PC-3 (cell line): ENCODE measurements around the gene TBC1D8. TPM values are rescaled to one million over a fixed set of nuclear protein-coding genes. Genes with fewer than 3 reads are reported as not detected.

Source experiments
- ATAC-seq: fragments of 200-7000 bp; cut with Tn5 transposase; 2 replicates; pipeline ENCODE4 v1.9.1; 2020; ENCODE audit warnings: mild to moderate bottlenecking, moderate library complexity
- BruUV-seq: library from RNA; stranded (reverse); fragments of 400-500 nt; replicated peaks from 2 replicates; lab custom pipeline; 2021; lab: Mats Ljungman, UMichigan
- CTCF ChIA-PET: fragments of 300-600 bp; sonication (Branson Sonifier 250); formaldehyde crosslinking; loops from one replicate; lab custom pipeline; 2022; ENCODE audit warnings: antibody characterized with exemption; lab: Charles Lee
- POLR2A ChIA-PET: fragments of 300-600 bp; sonication (Branson Sonifier 250); formaldehyde crosslinking; loops from one replicate; lab custom pipeline; 2022; ENCODE audit warnings: antibody characterized with exemption; ENCODE audit not compliant: unreplicated experiment; lab: Charles Lee
- DNase-seq: peaks from one replicate; pipeline ENCODE4 v3.0.0-alpha.2; 2015
- H2AFZ ChIP-seq: fragments of 300-600 bp; sonication (generic); 2 replicates; pipeline ENCODE4 v1.6.0; 2016; ENCODE audit warnings: antibody characterized with exemption, low read length
- H3F3A ChIP-seq: fragments of 300-600 bp; sonication (generic); one replicate; pipeline ENCODE4 v1.6.0; 2017; ENCODE audit warnings: antibody characterized with exemption, low read length, control low read depth, mild to moderate bottlenecking; ENCODE audit not compliant: unreplicated experiment
- H3K27ac ChIP-seq: fragments of 300-600 bp; sonication (generic); 2 replicates; pipeline ENCODE4 v1.5.1; 2016; ENCODE audit warnings: mild to moderate bottlenecking, low read length
- H3K27me3 ChIP-seq: fragments of 300-600 bp; sonication (generic); 2 replicates; pipeline ENCODE4 v1.6.1; 2016; ENCODE audit warnings: low read length, mixed read lengths
- H3K36me3 ChIP-seq: fragments of 300-600 bp; sonication (generic); 2 replicates; pipeline ENCODE4 v1.6.1; 2016; ENCODE audit warnings: low read depth, mixed run types, low read length, mixed read lengths
- H3K4me1 ChIP-seq: fragments of 300-600 bp; sonication (generic); 2 replicates; pipeline ENCODE4 v1.5.1; 2016; ENCODE audit warnings: low read length; ENCODE audit not compliant: insufficient read depth
- H3K4me2 ChIP-seq: fragments of 300-600 bp; sonication (generic); 2 replicates; pipeline ENCODE4 v1.6.0; 2016; ENCODE audit warnings: low read length
- H3K4me3 ChIP-seq: fragments of 300-600 bp; sonication (generic); 2 replicates; pipeline ENCODE4 v1.5.1; 2016; ENCODE audit warnings: mild to moderate bottlenecking, low read length, mixed read lengths
- H3K79me2 ChIP-seq: fragments of 300-600 bp; sonication (generic); 2 replicates; pipeline ENCODE4 v1.6.1; 2017; ENCODE audit warnings: low read length, mixed read lengths
- H3K9ac ChIP-seq: fragments of 300-600 bp; sonication (generic); 2 replicates; pipeline ENCODE4 v1.6.0; 2016; ENCODE audit warnings: mild to moderate bottlenecking, low read length
- H3K9me2 ChIP-seq: fragments of 300-600 bp; sonication (generic); replicated peaks from 2 replicates; pipeline ENCODE4 v1.6.1; 2016; ENCODE audit warnings: mixed run types, low read length, mixed read lengths
- H3K9me3 ChIP-seq: fragments of 300-600 bp; sonication (generic); 2 replicates; pipeline ENCODE4 v1.6.1; 2016; ENCODE audit warnings: low read length, mixed read lengths
- H4K20me1 ChIP-seq: fragments of 300-600 bp; sonication (generic); 2 replicates; pipeline ENCODE4 v1.6.1; 2016; ENCODE audit warnings: low read length, mixed read lengths
- CTCF ChIP-seq: fragments of 300-600 bp; sonication (generic); conservative IDR thresholded peaks from 2 replicates; pipeline ENCODE4 v1.5.1; 2017; ENCODE audit warnings: antibody characterized with exemption, low read depth, mild to moderate bottlenecking, low read length
- EZH2 ChIP-seq: fragments of 300-600 bp; sonication (generic); IDR thresholded peaks from one replicate; pipeline ENCODE4 v1.6.1; 2017; ENCODE audit warnings: antibody characterized with exemption, mild to moderate bottlenecking, low read length; ENCODE audit not compliant: unreplicated experiment
- EZH2phosphoT487 ChIP-seq: fragments of 300-600 bp; sonication (generic); IDR thresholded peaks from 2 replicates; pipeline ENCODE4 v1.6.1; 2018; ENCODE audit warnings: mild to moderate bottlenecking, antibody characterized with exemption, low read length, borderline replicate concordance
- intact Hi-C: fragments of 100-400 bp; cut with micrococcal nuclease; formaldehyde crosslinking; loops from 2 replicates; pipeline ENCODE4 v1.9.0; 2023
- total RNA-seq: library from RNA; depleted of rRNA; stranded (reverse); fragments of >200 nt; gene quantifications from 2 replicates; pipeline ENCODE4 v1.2.3, GENCODE V29; 2014

Gene TBC1D8
- total RNA-seq, 1 experiment from 2014 or later, result 39.7 TPM

GRCh38 chr2:101040761-101041160 is 110.4 kb downstream of the TBC1D8 start:
- no peak for DNase-seq
- H3K9ac ChIP-seq, result no peak overlapping the region
- no TSS peak for BruUV-seq
- H3F3A ChIP-seq, result no peaks in the 10 kb centered on the region
- no peaks in the 10 kb centered on the region for H3K79me2 ChIP-seq
- peaks cover 26% of the 10 kb centered on the region; the same call in 1 of the 2 replicates for H3K36me3 ChIP-seq
- TF ChIP-seq EZH2phosphoT487 (no peak), CTCF (no peak)
- no peaks in the 10 kb centered on the region for H3K9me2 ChIP-seq
- intact Hi-C loops, result no loop called here
- no peak overlapping the region for H3K4me2 ChIP-seq
- POLR2A ChIA-PET, result no interaction called here
- H2AFZ ChIP-seq, result no peak overlapping the region
- H4K20me1 ChIP-seq, result no peaks in the 10 kb centered on the region
- H3K9me3 ChIP-seq, result no peaks in the 10 kb centered on the region
- H3K27me3 ChIP-seq, result no peaks in the 10 kb centered on the region
- H3K4me3 ChIP-seq, result no peak overlapping the region
- no peaks in the 10 kb centered on the region for H3K4me1 ChIP-seq
- CTCF ChIA-PET, result no interaction called here
- ATAC-seq, result no peak
- no peak overlapping the region for H3K27ac ChIP-seq

- Histone ChIP-seq H3K27ac (no peak overlapping the region), H3K36me3 (peaks cover 30% of the 10 kb centered on the region; the same call in 1 of the 2 replicates)
- CTCF ChIA-PET, result no interaction called here
These were observed 111.1 kb downstream of the TBC1D8 start for GRCh38 chr2:101040072-101040471.

More at GRCh38 chr2:101040072-101040471, 111.1 kb downstream of the TBC1D8 start:
- TF ChIP-seq EZH2 (no peak), CTCF (no peak), EZH2phosphoT487 (no peak)
- no peak overlapping the region for H3K4me3 ChIP-seq
- no peak overlapping the region for H3K4me2 ChIP-seq
- no peak for DNase-seq
- H2AFZ ChIP-seq, result no peak overlapping the region
- no peak for ATAC-seq
- H3F3A ChIP-seq, result no peaks in the 10 kb centered on the region
- intact Hi-C loops, result no loop called here
- H4K20me1 ChIP-seq, result no peaks in the 10 kb centered on the region
- no peaks in the 10 kb centered on the region for H3K9me2 ChIP-seq
- no peaks in the 10 kb centered on the region for H3K79me2 ChIP-seq
- no peaks in the 10 kb centered on the region for H3K4me1 ChIP-seq
- no peaks in the 10 kb centered on the region for H3K9me3 ChIP-seq
- no peaks in the 10 kb centered on the region for H3K27me3 ChIP-seq
- BruUV-seq, result no TSS peak
- no peak overlapping the region for H3K9ac ChIP-seq
- POLR2A ChIA-PET, result no interaction called here
